Upper lobe of right lung (tissue), 1 donor: ENCODE data around the gene NFIC. TPM values are rescaled to one million over a fixed set of nuclear protein-coding genes. Genes with fewer than 3 reads are reported as not detected.
A peak's percentile ranks its signal among the peaks of the same experiment; 100 is the strongest.

Source experiments
- ATAC-seq: fragments of 200-7000 bp; cut with Tn5 transposase; one replicate; pipeline ENCODE4 v1.9.1; 2020; ENCODE audit warnings: mild to moderate bottlenecking, moderate library complexity
- DNase-seq: peaks from one replicate; pipeline ENCODE4 v3.0.0-alpha.2; 2020
- H3K27ac ChIP-seq: fragments of 200-600 bp; one replicate; pipeline ENCODE4 v1.8.0; 2022
- H3K27me3 ChIP-seq: fragments of 200-600 bp; one replicate; pipeline ENCODE4 v1.8.0; 2022; ENCODE audit warnings: mild to moderate bottlenecking
- H3K36me3 ChIP-seq: fragments of 200-600 bp; one replicate; pipeline ENCODE4 v1.8.0; 2022
- H3K4me1 ChIP-seq: fragments of 200-600 bp; one replicate; pipeline ENCODE4 v1.8.0; 2022
- H3K4me3 ChIP-seq: fragments of 200-600 bp; one replicate; pipeline ENCODE4 v1.8.0; 2022; ENCODE audit warnings: mild to moderate bottlenecking
- H3K9me3 ChIP-seq: fragments of 200-600 bp; one replicate; pipeline ENCODE4 v1.8.0; 2022
- CTCF ChIP-seq: fragments of 200-600 bp; IDR thresholded peaks from one replicate; pipeline ENCODE4 v1.8.0; 2022; ENCODE audit warnings: antibody characterized with exemption
- intact Hi-C: fragments of 100-400 bp; cut with DNase I; formaldehyde crosslinking; loops from one replicate; pipeline ENCODE4 v1.11.0; 2022
- long read RNA-seq: library from polyadenylated mRNA; unstranded; transcript quantifications from one replicate; pipeline ENCODE4 v2.0.0, GENCODE V29; 2021
- total RNA-seq: library from RNA; stranded (reverse); fragmentation: NEBNext Ultra II Directional; extraction: Animal tissue kit (Norgen Biotek cat#: 25700); gene quantifications from one replicate; pipeline ENCODE4 v1.2.1, GENCODE V29; 2021
- donor health status: DM: no; HTN: yes; CAD: no; lungs with severe emphysema.

The NFIC gene
- 150 TPM for total RNA-seq
- long read RNA-seq, full-length matches to known transcripts: 9 of 91 reads
- long read RNA-seq, partial matches to known transcripts: 9 of 91 reads
- long read RNA-seq, other reads (novel, unspliced or antisense): 73 of 91 reads

GRCh38 chr19:3365836-3366752, at the start of gene NFIC:
Gene NFIC, plus strand, starts transcription at chr19:3366583. Its CDS starts 54 bp downstream, at chr19:3366637.
- no peaks in the 10 kb centered on the region for H3K9me3 ChIP-seq
- no peak for TF ChIP-seq CTCF
- peak within 1 kb of the TSS; percentile 93 for H3K27ac ChIP-seq
- DNase-seq (peak; percentile 90), ATAC-seq (peak; percentile 76)
- no peaks in the 10 kb centered on the region for H3K27me3 ChIP-seq
- peak within 1 kb of the TSS; percentile 78 for H3K4me3 ChIP-seq
- H3K4me1 ChIP-seq: peaks cover 33% of the 10 kb centered on the region
- intact Hi-C loops: loop anchor here (10.0 kb wide), 1 partner anchor 69 kb away; no protein-coding TSS in a partner anchor
- H3K36me3 ChIP-seq: no peaks in the 10 kb centered on the region

DNA sequence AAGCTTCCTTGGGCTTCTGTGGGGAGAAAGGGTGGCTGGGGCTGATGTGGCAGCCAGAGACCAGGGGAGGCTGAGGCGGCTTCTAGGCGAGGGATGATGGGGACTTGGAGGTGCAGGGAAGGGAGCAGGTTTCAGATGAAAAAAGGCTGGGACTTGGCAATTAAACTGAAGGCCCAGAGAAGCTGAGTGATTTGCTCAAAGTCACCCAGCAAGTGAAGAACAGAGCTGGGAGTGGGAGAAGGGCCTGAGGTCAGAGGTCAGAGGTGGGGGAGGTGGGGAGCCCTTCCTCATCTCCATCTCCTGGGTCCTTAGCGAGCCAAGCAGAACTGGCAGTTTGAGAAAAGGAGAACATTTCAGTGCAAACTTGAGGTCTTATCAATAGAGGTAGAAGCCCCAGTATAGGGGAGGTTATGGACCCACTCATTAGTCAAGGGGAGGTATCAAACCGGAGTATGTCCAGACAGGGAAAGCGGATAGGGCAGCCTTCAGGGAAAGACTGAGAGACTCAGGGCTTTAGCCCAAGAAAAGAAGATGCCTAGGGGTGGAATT, 49.6 kb upstream of the NFIC start:
- no peak for TF ChIP-seq CTCF
- DNase-seq (no peak), ATAC-seq (no peak)
- H3K27me3 ChIP-seq: peaks cover 46% of the 10 kb centered on the region
- H3K9me3 ChIP-seq: no peaks in the 10 kb centered on the region
- no peak overlapping the region for H3K27ac ChIP-seq
- no peaks in the 10 kb centered on the region for H3K4me1 ChIP-seq
- H3K4me3 ChIP-seq: no peak overlapping the region
- no peaks in the 10 kb centered on the region for H3K36me3 ChIP-seq
- intact Hi-C loops: no loop called here

DNA sequence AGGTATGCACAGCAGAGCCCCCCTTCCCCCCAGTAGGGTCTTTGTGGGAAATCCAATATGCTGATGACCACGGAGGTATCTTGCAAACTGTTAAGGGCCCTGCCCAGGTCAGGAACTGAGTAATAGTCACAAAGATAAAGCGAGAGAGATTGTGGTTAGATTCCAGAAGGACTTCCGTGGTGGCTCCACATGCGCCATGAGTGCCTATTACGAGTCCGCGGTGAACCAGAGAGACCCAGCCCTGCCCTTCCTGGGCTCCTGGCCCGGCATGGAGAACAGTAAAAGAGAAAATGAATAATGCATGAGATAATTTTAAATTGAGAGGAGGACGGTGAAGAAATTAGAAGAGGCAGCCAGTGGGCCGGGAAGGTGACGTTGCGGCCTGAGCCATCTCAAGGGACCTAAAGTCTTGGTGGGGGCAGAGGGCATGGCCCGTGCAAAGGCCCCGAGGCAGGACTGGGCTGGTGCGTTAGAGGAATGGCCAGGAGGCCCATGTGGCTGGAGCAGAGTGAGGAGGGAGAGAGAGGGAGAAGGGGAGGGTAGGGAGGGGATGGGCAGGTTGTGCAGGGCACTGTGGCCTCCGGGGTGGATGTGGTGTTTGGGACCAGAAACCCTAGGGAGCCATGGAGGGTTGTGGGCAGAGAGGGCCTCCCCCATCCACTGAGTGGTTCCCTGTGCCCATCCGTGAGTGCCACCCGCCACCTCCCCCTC, 46.6 kb upstream of the NFIC start:
- no peak for DNase-seq

DNA sequence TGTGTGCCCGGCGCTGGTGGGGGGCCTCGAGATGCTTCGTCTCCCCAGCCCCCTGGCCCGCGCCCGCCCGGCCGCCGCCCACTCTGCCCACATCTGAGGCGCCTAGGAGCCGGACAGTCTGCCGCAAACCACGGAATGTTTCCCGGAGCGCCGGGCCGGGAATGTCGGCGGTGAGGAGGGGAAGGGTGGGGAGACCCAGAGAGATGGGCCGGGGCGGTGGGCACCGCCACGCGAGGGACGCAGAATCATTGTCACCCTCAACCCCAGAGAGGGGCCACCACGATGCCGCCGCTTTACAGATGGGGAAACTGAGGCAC, 46.1 kb upstream of the NFIC start:
- H3K4me1 ChIP-seq: no peaks in the 10 kb centered on the region
- H3K4me3 ChIP-seq: no peak overlapping the region
- no peak for DNase-seq
- peaks cover 17% of the 10 kb centered on the region for H3K27me3 ChIP-seq
- no peaks in the 10 kb centered on the region for H3K36me3 ChIP-seq
- TF ChIP-seq CTCF: no peak
- intact Hi-C loops: loop anchor here (5.0 kb wide), 1 partner anchor 157 kb away; no protein-coding TSS in a partner anchor
- no peak overlapping the region for H3K27ac ChIP-seq
- no peaks in the 10 kb centered on the region for H3K9me3 ChIP-seq
- ATAC-seq: no peak

More for the DNA sequence above, 46.6 kb upstream of the NFIC start:
- H3K27ac ChIP-seq: no peak overlapping the region
- no peak for TF ChIP-seq CTCF
- H3K4me1 ChIP-seq: no peaks in the 10 kb centered on the region
- no peaks in the 10 kb centered on the region for H3K9me3 ChIP-seq
- intact Hi-C loops: loop anchor here (5.0 kb wide), 1 partner anchor 158 kb away; no protein-coding TSS in a partner anchor
- no peak for ATAC-seq
- H3K4me3 ChIP-seq: no peak overlapping the region
- no peaks in the 10 kb centered on the region for H3K36me3 ChIP-seq
- H3K27me3 ChIP-seq: peaks cover 21% of the 10 kb centered on the region

DNA sequence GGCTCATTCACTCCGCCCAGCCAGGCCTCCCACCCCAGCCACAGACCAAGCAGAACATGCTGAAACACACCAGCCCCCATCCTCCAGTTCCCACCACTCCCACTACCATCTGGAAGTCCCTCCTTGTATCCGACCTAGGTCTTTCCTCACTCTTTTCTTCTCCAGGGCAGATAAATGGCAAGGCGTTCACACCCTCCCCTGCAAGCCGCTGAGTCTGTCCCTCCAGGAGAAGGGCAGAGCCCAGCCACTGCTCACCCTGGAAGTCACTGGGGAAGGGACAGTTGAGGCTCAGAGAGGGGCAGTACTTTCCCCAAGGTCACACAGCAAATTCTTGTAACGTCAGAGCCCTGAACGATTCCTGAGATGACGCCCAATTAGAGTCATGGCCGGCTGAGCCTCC, 45.5 kb upstream of the NFIC start:
- no peak overlapping the region for H3K27ac ChIP-seq
- no peaks in the 10 kb centered on the region for H3K9me3 ChIP-seq
- H3K27me3 ChIP-seq: peaks cover 17% of the 10 kb centered on the region
- H3K4me1 ChIP-seq: no peaks in the 10 kb centered on the region
- ATAC-seq: no peak
- H3K4me3 ChIP-seq: no peak overlapping the region
- H3K36me3 ChIP-seq: no peaks in the 10 kb centered on the region
- intact Hi-C loops: loop anchor here (5.0 kb wide), 1 partner anchor 156 kb away; no protein-coding TSS in a partner anchor
- DNase-seq: no peak
- TF ChIP-seq CTCF: no peak
